CD4-positive, alpha-beta T cell treated with Interleukin-15 for 1 hour (primary cell): ENCODE measurements around the gene UCHL1.
"Not testable (repeated sequence)": the region's sequence is repeated elsewhere in the genome, so short reads cannot be mapped to it uniquely, and the experiment has no call there.

Experiments used
- DNase-seq: peaks from one replicate; pipeline ENCODE4 v3.0.0-alpha.2; 2020

Gene UCHL1

DNA sequence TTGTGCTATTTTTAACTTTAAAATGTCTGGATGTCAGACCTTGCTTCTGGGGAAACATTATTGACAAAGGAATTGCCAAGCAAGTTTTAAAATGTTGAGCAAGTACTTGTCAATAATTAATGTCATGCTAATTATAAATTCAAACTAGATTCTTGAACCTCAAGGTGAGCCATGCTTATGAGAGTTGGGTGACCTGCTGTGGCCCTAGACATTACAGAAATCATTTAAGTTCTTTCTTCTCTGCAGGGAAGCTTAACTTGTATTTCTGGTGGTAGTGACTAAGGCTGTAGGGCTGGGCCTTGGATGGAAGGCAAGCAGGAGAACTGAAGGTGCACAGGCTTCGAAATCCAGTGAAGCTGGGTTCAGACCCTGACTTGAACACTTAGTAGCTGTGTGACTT lies 14.8 kb upstream of the UCHL1 start:
- no peak for DNase-seq

DNA sequence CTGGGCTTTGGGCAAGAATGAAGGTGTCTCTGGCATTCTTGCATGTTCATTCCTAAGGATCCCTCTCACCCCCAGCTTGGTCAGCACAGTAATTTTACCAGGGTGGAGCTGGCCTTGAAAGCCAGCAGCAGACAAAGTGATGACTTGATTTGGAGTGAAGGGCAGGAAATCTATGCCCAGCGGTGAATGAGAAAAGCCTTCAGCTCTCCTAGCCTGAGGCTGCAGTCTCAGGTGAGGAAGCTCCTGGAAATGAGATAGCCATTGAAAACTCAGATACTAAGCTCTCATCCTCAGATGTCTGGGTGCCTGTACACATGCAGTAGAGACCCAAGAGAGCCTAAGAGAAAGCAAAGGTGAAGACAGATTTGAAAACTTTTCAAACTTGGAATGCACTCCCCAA lies 10.7 kb upstream of the UCHL1 start:
- no peak for DNase-seq

DNA sequence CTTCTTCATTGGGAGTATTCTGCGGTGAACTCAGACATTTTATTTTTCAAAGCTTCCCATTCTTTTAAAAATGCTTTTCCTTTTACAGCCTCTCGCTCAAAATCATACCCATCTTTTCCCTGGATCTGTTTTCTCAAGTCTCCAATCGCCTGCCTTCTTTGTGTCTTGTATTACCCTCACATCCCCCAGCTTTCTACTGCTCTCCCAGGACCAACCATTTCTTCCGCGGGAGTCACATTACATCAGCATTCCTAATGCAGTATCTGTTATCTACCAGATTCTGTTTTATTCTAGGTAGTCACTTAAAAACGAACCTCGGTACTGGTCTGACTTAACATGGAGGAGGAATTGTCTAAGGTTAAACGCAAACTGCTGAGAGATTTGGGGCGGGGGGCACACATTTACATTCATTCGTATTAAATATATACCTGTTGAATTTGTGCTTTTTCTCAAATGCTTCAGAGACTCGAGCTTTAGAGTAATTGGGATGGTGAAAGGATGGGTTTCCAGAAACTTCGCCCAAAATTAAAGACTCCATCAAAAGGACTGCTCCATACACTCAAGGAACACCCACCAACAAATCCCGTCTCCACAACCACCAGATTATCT lies 493 bp upstream of the UCHL1 start:
- no peak for DNase-seq

- no peak for DNase-seq
Observed at GRCh38 chr4:41257257-41257901, 651 bp downstream of the UCHL1 start.

- no peak for DNase-seq
Observed at GRCh38 chr4:41257906-41258305, 1.2 kb downstream of the UCHL1 start.

- no peak for DNase-seq
Observed at GRCh38 chr4:41258783-41259182, 2.1 kb downstream of the UCHL1 start.

DNA sequence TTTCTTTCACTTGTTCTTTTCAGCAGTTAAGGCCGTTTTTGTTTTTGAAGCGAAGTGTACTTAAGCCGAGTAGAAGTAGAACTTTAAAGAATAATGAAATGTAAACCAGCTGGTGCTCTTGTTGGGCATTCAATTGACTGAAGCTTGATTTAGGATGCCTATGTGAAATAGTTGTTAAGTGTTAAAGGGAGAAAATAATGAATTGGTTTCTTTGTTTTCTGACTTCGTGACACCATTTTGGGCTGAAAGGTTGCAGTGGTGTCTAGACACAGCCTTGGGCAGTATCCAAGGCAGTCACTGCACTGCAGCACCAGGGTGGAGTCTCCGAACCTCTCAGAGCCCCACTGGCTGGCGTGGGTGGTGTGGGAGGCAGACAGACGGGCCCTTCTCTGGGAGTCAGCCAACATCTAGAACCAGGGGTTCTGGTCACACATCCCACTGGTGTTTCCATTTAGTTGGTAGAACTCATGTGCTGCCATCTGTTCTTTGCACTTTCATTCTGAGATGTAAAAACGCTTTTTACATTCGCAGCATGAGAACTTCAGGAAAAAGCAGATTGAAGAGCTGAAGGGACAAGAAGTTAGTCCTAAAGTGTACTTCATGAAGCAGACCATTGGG lies 3.5 kb downstream of the UCHL1 start:
- no peak for DNase-seq

DNA sequence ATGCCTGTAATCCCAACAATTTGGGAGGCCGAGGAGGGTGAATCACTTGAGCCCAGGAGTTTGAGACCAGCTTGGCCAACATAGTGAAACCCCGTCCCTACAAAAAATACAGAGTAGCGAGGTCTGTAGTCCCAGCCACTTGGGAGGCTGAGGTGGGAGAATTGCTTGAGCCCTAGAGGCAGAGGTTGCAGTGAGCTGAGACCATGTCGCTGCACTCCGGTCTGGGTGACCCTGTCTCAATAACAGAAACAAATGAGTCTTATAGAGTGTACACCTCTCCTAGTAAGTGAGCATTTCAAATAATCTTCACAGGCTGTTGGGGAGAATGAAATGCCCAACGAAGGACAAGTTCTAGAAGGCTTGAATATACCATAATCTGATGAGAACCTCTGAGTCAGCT lies 5.5 kb downstream of the UCHL1 start:
- DNase-seq, result no peak

GRCh38 chr4:41264212-41264611 lies 7.5 kb downstream of the UCHL1 start:
- no peak for DNase-seq

GRCh38 chr4:41267997-41268396 lies 11.3 kb downstream of the UCHL1 start:
- DNase-seq, result no peak

DNA sequence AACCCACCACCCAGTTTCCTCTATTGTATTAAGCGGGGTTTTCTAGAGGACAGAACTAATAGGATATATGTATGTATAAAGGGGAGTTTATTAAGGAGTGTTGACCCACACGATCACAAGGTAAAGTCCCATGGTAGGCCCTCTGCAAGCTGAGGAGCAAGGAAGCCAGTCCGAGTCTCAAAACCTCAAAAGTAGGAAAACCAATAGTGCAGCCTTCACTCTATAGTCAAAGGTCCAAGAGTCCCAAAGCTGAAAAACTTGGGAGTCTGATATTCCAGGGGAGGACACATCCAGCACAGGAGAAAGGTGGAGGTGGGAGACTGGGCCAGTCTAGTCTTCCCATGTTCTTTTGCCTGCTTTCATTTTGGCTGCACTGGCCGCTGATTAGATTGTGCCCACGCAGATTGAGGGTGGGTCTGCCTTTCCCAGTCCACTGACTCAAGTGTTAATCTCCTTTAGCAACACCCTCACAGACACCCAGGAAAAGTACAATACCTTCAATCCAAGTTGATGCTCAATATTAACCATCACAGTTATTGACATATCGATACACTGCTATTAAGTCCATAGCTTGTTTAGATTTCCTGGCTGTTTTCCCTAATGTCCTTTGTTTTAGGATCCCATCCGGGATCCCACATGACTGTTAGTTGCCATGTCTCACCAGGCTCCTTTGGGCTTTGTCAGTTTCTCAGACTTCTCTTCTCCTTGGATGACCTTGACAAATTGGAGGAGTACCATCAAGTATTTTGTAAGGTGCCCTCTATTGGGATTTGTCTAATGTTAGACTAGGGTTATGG lies 12.2 kb downstream of the UCHL1 start:
- DNase-seq, result no peak

DNA sequence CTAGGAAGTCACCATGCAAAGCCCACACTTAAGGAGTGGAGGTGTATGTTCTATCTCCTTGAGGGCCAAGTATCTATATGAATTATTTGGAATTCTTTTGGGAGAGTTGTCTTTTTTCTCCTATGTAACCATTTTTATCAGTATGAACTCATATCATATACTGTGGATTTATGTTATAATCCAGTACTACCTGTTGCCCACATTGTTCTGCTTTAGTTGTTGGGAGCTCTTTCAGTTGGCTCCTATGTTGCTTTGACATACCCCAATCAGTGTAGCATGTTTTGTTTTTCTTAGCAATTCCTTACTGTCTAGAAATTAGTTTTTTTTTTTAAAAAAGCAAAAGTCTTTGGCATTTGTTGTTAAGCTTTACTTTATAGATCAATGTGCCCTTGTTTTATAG lies 13.0 kb downstream of the UCHL1 start:
- no peak for DNase-seq

DNA sequence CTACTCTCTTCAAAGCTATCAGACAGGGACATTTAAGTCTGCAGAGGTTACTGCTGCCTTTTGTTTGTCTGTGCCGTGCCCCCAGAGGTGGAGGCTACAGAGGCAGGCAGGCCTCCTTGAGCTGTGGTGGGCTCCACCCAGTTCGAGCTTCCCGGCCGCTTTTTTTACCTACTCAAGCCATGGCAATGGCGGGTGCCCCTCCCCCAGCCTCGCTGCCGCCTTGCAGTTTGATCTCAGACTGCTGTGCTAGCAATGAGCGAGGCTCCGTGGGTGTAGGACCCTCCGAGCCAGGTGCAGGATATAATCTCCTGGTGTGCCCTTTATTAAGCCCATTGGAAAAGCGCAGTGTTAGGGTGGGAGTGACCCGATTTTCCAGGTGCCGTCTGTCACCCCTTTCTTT lies 19.2 kb downstream of the UCHL1 start:
- not testable (repeated sequence) for DNase-seq

DNA sequence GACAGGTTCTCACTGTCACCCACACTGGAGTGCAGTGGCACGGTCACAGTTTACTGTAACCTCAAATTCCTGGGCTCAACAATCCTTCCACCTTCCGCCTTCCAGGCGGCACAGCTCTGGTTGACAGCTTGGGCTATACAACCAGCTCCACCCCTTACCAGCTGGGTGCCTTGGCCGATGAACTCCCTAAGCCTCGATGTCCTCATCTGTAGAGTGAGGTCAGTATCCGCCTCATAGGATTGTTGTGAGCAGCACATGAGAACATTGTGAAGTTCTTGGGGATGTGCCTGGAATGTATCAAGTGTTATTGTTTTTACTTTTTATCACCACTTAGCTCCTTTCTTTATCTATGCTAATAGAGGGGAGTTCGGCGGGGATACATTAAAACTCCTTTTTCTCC lies 23.3 kb downstream of the UCHL1 start:
- no peak for DNase-seq

DNA sequence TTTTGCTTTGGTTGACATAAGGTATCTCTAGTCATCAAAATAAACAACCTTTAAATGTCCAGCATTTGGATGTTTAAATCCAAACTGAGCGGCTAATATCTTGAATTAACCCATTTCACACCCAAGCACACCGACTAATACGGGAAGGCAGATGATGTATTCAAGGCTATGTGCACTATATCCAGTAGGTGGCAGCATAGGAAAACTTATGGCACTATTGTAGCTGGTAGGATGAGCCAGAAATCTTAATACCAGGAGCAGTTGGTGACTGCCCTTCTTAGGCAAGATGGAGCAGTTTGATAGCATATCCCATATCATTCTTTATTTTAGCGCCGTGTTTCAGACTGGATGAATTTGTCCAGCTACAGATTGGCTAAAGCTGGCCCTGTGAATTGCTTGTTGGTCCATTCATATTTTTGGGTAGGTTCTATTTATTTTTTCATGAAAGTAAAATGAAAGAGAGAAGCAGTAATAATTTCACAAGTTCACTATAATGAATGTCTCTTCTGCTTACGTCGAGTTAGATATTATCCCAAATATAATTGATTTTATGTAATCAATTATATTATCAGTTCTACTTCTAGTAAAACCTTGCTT lies 24.4 kb downstream of the UCHL1 start:
- no peak for DNase-seq

DNA sequence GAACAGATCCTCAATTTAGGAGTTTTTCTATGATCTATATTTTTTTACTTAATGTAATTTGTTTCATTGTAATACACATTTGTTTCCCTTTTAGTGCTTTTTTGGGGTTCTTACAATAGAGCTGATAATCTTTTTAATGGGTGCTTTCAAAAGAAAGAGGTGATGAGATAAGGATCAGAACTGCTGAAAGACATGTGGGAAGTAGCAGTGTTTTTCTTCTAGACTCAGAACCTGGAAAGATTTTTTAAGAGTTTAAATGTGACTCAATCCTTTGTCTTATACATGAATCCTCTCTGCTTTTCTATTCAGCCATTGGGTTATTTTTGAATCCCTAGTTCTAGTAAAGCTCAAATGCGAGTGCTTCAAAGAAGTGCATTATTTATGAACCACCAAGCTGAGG lies 25.6 kb downstream of the UCHL1 start:
- no peak for DNase-seq

DNA sequence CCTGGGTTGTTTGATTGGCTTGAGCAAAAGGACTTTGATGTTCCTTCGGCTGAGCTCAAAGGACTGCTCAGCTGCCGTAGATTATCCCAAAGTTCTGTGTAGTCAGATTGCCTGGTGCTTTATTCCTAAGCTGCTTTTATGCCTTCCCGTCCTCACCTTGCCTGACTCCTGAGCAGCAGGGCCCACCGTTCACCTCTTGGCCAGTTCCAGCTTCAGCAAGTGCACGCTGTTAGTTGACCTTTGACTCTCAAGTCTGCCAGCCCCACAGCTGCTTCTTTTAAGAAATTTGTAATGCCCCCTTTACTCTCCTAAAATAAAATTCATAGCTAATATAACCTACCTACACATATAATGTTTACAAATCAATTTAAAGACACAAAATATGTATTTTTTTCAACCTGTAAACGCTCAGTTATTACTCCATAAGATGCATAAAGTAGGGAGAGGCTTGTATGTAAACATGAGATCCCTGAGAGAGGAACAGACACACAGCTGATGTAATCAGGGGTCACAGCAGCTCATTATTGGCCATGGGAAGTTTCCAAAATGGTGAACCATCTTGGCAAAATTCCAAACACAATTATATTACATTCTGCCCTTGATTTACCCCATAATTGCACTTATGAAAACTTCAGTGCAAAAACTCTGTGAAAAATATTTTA lies 28.6 kb downstream of the UCHL1 start:
- no peak for DNase-seq

- no peak for DNase-seq
Observed at GRCh38 chr4:41285864-41286235, 29.1 kb downstream of the UCHL1 start.

GRCh38 chr4:41287005-41287404 lies 30.3 kb downstream of the UCHL1 start:
- no peak for DNase-seq

DNA sequence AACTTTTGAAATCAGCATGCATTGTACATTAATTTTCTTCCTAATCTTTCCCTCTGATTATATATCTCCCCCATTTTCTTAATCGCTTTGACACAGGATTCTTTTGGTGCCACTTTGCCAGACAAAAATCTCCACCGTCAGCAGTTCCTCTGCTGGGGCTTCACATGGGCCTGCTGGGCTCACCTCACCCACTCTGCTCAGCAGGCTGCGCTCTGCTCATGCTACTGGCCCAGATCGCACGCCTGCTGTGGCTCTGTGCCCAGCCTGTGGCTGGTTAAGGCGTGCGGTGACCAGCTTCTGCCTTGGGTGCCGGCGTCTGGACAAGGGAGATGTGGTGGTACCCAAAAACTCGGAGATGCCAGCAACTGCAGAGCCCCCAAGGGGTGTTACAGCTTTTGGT lies 31.1 kb downstream of the UCHL1 start:
- no peak for DNase-seq

- no peak for DNase-seq
Observed at GRCh38 chr4:41288254-41288653, 31.5 kb downstream of the UCHL1 start.

DNA sequence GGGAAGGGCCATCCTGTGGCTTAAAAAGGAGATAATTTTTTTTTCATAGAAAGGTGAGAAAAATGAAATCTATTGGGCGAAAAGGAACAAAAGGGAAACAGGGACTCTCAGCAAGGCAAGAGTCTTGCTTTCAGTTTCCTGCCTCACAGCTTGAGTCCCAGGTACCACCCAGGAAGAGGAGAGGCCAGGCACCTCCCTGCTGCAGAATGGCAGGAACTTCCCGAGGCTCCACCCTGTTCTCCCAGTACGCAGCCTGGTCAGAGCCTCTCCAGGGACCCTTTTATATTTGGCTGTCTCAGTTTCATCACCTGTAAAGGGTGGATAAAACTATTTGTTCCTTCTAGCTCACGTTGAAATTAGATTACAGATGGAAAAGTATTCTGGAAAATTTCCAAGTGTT lies 33.8 kb downstream of the UCHL1 start:
- DNase-seq, result no peak

DNA sequence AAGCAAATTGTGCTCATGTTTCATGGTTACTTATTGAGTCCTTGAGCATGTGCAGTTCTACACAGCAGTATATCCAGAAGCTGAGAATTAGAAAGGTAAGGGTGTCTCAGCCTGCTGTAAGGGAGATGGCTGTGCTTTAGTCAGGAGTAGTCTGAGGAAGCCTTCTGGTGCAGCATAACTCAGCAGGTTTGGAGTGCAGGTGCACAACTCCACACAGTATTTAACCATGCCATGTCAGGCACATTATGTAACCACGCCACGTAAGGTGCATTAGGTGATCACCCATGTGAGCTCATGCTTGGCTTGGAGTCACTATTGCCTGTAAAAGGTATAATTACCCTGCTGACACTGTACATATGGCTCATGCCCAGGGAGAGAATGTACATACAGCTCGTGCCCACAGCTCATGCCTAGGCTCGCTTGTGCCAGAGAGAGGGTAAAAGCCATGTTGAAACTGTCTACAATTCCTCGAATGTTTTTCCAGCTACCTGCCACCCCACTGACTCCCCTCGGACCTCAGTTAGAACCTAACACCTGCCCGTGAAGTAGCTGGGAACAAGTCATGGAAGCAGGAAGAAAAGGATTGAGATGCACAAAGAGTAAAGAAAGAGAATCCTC lies 37.8 kb downstream of the UCHL1 start:
- no peak for DNase-seq
